T-helper 9 cell (primary cell): Measurements from ENCODE around the gene LMF2.
"Not testable (repeated sequence)": the region's sequence is repeated elsewhere in the genome, so short reads cannot be mapped to it uniquely, and the experiment has no call there.

ENCODE experiments used
- DNase-seq: peaks from one replicate; pipeline ENCODE4 v3.0.0-alpha.2; 2020

The LMF2 gene

DNA sequence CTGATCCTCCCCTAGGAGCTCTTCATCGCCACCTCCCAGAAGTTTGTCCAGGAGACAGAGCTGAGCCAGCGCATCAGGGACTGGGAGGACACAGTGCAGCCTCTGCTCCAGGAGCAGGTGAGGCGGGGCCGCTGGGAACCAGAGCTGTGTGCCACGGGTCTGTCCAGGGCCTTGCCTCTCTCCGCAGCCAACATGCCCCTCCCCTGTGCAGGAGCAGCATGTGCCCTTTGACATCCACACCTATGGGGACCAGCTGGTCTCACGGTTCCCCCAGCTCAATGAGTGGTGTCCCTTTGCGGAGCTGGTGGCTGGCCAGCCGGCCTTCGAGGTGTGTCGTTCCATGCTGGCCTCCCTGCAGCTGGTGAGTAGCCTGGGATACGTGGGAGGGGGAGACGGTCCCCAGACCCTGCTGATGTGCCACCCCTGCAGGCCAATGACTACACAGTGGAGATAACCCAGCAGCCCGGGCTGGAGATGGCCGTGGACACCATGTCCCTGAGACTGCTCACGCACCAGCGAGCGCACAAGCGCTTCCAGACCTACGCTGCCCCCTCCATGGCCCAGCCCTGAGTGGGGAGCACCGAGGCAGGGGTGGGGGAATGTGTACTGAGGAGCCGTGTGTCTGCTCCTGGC lies 15.4 kb upstream of the LMF2 start:
- no peak for DNase-seq

DNA sequence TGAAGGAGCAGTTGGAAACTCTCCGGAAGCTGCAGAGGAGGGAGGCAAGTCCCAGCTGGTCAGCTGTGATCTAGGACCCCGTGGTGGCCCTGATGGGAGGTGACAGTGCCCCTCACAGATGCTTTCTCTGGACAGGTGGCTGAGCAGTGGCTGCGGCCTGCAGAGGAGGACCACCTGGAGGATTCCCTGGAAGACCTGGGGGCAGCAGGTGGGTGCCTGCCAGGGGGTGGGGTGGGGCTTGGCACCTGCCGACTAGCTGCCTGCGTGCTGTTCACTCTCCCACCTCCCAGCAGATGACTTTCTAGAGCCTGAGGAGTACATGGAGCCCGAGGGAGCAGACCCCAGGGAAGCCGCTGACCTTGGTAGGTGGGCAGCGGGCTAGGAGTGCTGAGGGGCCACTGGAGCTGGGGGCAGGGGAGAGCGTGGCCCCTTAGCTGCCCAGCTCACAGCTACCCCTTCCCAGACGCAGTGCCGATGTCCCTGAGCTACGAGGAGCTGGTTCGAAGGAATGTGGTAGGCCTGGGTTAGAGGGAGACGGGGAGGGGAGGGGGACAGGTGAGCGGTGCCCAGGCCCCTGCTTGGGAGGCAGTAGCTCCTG lies 14.8 kb upstream of the LMF2 start:
- DNase-seq: no peak

DNA sequence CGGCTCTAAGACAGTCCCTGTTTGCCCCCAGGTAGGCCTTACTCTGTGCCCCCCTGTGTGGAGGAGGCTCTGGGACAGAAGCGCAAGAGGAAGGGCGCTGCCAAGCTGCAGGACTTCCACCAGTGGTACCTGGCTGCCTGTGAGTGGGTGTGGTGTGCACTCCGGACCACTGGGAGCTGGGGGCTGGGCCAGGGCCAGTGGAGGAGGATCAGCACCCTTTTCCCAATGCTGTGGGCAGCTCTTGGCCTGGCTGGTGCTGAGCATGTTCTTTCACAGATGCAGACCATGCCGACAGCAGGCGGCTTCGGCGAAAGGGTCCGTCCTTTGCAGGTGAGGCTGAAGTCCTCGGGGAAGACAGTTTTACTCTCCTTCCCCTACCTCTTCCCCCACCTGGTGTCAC lies 14.2 kb upstream of the LMF2 start:
- DNase-seq: no peak

DNA sequence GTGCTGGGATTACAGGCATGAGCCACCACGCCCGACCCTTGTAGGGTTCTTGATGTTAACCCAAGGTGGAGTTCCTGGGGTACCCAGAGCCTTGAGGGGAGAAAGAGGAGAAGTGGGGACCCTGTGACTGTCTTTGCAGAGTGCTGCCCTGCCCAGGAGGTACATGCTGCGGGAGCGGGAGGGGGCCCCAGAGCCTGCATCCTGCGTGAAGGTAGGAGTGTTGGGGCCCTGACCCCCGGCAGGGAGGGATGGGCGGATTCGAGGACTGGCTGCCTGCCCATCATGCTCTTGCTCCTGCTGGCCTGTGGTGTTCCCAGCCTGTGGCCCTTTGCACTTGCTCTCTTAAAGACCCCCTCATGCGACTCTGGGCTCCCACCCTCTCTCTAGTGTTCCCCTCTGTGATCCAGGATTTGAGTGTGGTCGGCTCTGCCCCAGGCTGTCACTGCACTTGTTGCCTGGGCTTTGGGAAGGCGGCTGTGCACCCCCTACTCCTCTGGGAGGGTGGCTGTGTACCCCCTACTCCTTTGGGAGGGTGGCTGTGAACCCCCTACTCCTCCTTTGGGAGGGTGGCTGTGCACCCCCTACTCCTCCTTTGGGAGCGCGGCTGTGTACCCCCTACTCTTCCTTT lies 13.4 kb upstream of the LMF2 start:
- DNase-seq: no peak

DNA sequence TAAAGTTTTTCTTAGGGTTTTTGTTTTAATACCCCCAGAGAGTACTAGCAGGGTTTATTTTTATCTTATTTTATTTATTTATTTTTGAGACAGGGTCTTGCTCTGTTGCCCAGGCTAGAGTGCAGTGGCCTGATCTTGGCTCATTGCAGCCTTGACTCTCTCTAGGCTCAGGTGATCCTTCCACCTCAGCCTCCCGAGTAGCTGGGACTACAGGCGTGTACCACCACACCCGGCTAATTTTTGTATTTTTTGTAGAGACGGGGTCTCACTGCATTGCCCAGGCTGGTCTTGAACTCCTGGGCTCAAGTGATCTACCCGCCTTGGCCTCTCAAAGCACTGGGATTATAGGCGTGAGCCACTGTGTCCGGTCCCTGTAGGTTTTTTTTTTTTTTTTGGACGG lies 12.7 kb upstream of the LMF2 start:
- not testable (repeated sequence) for DNase-seq

DNA sequence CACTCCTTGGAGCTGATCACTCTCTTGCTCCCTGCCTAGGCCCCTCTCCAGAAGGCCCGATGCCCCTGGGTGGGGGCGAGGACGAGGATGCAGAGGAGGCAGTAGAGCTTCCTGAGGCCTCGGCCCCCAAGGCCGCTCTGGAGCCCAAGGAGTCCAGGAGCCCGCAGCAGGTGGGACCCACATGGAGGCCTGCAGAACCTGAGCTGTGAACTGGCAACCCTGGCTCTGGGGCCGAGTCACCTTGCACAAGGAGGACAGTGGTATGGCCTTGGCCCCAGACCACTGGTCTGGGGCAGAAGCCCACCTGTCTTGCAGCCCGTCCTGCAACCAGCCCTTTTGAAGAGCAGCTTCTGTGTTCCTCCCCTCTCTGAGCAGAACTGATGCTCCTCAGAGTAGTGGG lies 11.6 kb upstream of the LMF2 start:
- DNase-seq: no peak

DNA sequence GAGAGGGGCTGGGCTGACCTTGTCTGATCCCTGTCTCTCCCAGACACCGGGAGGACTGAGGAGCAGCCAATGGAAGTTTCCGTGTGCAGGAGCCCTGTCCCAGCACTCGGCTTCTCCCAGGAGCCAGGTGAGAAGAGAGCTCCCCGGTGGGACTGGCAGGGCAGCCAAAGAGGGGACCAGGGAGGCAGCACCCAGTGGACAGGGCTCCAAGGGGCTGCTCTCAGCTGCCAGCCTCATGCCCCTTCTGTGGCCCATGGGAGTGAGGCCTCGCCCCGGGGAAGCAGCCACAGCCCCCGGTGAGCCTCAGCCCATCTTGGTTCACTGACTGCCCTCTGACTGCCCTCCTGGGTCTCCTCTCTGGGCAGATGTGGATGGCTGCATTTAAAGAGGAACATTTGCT lies 11.1 kb upstream of the LMF2 start:
- no peak for DNase-seq

DNA sequence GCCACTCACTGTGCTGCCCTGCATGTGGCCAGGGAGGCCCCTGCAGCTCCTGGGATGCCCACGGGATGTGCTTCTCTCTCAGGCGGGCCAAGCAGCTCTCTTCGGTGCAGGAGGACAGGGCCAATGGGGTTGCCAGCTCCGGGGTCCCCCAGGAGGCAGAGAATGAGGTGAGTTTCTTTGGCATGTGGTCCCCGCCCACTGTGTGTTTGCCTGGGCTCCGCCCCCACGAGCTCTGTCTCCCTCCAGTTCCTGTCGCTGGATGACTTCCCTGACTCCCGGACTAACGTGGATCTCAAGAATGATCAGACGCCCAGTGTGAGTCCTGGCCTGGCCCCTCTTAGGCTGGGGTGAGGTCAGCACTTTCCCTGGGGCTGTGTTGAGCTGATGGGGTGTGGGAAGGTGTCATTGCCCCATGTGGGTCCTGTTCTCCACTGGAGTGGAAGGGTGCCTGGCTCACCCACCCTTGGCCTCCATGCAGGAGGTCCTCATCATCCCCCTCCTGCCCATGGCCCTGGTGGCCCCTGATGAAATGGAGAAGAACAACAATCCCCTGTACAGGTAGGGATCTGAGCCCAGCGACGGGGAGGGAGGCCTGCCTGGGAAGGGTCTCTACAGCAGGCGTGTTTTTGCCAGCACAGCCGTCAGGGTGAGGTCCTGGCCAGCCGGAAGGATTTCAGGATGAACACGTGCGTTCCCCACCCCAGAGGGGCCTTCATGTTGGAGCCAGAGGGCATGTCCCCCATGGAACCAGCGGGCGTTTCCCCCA lies 10.2 kb upstream of the LMF2 start:
- DNase-seq: no peak

DNA sequence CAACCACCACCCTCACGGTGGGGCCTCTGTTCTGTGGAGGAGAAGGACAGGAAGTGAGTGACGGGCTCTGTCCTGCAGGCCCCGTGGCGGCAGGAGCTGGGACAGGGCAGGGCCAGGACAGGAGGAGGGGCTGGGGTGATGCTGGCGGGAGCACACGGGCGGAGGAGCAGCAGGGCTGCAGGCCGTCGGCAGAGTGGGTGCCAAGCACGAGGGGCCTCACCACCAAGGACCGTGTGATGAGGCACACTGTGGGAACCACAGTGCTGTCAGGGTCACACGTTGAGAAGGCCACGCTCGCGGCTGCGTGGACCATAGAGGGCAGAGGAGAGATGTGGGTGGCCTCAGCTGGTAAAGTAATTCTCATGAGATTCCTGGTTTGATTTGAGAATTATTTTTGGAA lies 9.4 kb upstream of the LMF2 start:
- no peak for DNase-seq

DNA sequence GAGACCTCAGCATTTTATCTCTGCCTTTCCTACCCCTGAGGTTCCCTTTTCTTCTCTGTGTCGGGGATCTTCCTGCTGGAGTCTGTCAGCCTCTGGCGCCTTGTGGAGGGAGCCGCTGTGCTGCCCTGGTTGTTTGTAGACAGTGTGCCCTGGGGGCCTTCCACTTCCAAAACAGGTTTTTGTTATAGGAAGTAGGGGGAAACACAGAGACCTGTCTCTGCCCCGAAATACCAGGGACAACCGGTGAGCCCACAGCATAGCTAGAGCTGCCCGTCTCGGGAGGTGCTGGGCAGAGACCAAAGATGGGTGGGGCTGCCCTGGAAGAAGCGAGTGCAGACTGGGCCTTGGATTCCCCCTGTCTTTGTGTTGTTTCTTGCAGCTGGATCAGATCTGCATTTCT lies 8.6 kb upstream of the LMF2 start:
- no peak for DNase-seq

DNA sequence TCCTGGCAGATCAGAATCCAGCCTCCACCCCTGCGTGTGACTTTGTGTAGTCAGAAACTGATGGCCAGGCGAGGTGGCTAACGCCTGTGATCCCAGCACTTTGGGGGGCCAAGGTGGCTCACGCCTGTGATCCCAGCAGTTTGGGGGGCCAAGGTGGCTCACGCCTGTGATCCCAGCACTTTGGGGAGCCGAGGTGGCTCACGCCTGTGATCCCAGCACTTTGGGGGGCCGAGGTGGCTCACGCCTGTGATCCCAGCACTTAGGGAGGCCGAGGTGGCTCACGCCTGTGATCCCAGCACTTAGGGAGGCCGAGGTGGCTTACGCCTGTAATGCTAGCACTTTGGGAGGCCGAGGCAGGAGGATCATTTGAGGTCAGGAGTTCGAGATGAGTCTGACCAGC lies 5.7 kb upstream of the LMF2 start:
- DNase-seq: no peak

DNA sequence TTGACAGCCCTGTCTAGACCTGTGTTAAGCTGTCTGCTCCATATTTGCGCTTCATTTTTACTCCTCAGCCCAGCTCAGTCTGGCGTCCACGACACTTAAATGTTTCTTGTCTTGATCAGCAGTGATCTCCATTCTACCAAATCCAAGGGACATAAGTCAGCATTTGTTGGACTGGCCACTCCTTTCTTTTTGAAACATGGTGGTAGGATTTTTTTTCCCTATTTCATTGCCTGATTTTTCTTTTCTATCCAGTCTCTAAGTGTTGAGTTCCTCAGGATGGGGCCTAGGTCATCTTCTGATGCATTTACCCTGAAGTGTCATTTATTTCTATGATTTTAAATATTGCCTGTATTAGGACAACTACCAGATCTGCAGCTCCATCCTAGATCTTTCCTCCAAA lies 1.4 kb upstream of the LMF2 start:
- DNase-seq: no peak

DNA sequence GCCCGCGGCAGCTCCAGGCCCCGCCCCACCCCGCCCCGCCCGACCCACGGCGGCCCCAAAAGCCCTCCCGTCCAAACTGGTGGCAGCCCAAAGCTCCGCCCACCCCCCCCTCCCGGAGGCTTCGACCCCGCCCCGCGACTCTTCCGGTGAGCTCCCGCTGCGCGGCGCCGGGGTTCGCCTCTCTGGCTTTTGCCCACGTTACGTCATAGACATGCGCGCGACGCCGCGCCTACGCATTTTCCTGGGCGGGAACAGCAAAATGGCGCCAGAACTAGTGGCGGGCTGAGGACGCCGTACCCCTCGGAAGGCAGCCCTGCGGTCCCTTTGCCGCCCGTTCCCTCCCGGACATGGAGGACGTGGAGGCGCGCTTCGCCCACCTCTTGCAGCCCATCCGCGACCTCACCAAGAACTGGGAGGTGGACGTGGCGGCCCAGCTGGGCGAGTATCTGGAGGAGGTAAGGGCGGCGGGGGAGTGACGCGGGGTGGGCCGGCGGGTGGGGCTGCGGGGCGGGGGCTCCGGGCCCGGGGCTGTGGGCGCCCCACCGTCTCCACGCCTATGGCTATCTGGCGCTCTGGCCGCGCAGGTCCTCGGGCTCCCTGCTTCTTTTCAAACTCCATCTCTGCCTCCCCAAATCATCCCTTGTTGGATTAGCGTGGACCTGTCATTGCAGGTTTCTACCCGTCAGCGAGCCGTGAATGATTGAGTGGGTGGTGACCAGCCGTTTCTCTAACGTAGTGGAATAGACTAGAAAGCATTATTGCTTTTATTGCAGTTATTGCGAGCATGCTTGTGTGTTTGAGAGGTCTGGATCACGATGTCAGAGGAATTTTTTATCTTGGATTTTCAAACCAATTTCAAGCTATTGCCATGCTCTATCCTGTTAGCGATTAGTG lies 736 bp upstream of the LMF2 start, which contains the start of gene NCAPH2:
TSS of gene NCAPH2 (plus strand) at position 234 of the 894 bp plus-strand sequence. CDS start at position 348, 114 bp downstream.
- DNase-seq: peak; percentile 96

DNA sequence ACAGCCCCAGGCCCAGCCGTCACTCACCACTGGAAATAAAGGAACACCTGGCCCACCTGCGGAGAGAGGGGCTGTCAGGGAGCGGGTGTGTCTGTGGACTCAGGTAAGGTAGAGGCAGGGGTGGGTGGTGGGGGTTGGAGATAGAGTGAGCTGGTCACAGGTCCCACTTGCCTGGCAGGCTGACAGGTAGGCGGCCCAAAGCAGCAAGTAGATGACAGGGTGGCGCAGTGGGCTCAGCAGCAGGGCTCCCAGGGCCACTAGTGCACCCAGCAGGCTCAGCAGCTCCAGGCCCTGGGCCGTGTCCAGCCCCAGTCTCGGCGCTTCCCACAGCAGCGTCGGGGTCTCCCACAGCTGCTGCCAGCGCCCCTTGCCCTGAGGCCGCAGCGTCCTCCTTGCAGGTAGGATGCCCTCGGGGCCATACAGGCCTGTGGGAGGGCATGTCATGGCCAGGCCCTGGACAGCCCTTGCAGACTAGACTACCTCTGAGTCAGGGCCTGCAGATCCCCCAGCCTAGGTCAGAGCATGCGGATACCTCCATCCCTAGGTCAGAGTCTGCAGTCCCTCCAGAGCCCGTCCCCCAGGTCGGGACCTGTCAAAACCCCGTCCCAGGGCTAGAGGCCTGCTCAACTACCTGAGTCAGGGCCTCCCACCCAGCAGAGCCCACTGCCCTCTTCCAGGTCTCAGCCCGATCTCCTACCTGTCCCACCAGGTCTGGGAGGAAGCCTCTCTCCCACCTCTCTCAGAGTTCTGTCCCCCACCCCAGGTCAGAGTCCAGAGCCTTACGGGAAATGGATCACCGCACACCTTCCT lies 686 bp downstream of the LMF2 start:
- DNase-seq: no peak

DNA sequence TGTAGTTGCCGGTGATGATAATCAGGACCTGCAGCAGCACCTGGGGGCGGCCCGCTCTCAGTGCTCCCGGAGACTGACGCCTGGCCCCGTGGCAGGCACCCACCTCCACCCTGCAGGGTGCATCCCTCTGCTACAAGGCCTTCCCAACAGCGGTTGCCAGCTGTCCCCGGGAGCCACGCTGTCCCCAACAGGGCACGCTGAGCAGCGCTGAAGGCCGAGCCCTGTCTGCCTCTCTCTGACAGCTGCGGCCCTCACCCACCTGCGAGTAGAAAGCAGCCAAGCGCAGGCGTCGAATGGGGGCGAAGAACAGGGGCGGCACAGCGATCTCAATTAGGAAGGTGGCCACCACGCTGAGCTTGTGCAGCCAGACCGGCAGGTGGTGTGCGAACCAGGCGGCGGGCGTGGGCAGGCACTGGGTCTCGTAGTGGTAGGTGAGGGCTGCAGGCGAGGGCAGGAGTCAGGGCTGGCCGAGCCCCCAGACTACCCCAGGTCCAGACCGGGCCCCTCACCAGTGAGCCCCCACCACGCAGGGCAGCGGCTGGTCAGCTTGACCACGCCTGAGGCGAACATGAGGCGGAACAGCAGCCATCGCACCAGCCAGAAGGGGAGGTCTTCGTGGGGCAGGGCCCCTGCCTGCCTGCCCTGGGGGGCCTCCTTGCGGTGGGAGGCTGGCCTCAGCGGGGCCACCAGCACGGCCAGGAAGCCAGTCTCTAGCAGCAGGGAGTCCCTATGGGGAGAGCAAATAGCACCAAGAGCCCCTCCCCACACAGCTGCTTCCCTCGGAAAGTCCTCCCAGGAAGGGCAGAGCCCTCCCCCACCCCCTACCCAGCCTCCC lies 1.5 kb downstream of the LMF2 start:
- DNase-seq: no peak

DNA sequence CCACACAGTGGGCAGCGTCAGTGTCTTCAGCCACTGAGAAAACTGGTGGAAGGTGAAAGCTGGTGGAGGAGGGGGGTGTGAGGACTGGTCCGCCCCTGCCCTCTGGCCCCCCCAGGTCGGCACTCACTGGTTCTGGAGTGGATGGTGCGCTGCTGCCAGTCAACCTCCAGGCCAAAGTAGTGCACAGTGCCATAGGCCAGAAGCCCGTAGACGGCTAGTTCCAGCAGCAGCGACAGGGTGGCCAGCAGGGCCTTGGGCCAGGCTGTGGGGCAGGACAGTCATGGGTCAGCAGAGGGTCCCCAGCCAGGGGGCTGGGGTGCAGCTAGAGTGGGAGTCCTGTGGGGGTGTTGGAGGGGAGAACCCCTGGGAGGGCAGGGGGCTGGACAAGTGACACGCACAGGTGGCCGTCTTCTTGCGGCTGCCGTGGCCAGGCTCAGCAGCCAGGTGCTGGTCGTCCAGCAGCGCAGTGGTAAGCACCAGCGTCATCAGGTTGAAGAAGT lies 2.2 kb downstream of the LMF2 start:
- no peak for DNase-seq

DNA sequence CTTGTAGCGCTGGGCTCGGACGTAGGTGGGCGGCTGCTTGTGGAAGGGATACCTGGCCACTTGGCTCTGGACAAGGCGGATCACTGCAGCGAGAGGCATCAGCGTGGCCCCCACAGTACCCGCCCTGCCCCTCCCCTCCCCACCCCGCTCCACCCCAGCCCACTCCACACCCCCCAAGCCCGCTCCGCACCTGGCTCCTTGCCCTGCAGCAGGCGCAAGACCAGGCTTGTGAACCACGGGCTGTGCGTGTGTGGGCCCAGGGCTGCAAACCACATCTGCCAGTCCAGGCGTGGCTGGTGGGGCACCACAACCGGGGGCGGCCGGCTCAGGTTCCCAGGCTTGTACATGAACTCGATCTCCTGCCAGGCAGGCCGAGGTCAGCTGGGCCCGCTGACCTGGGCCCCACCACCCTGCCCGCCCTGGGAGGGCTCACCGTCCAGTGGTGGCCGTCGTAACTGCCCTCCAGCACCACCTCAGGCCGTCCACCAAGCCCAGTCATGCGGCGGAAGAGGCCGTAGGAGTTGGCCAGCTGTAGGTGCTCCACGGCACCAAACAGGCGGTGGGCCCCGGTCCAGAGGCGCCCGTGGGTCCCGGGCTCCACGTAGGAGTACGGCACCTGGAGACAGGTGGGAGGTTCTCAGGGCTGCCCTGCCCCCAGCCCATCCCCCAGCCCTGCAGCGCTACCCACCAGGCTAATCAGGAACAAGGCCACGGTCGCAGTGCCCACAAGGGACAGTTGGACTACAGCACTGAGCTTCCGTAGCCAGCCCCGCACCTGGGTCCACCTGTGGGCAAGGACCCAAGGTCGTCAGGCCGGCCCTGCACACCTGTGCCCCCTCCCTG lies 2.9 kb downstream of the LMF2 start:
- no peak for DNase-seq

DNA sequence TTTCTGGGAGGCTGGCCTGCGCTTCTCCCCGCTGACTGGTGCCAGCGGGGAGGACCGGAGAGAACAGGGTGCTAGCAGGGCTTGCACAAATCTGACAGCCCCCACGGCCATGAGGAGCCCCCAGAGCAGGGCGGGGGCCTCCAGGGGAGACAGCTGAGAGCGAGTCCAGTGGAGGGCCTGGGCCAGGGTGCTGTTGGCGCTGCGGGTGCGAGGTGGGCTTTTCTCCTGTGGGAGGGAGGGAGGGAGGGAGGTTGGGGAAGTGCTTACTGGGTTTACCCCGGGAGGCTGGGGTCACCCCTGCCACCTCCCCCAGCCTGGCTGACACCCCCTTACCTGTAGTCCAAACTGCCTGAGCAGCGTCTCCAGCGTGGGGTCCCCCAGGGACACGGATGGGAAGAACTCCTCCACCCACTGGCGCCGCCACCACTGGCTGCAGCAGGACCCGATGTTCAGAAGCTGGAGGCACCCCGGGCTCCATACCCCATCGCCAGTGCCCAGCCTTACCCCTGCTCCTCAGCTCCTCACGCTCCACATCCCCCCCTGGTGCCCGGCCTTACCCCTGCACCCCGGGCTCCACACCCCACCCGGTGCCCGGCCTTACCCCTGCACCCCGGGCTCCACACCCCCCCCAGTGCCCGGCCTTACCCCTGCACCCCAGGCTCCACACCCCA lies 3.9 kb downstream of the LMF2 start:
- DNase-seq: no peak
